Vagina (tissue), 2 donors: ENCODE results near the gene PGAM4.

Source experiments
- POLR2A ChIP-seq, 2 donors: fragments of 450-650 bp; IDR thresholded peaks; one replicate each; pipeline ENCODE4 v1.6.1; 2017; ENCODE audit warnings: antibody characterized with exemption in 2 of 2, mild to moderate bottlenecking in 2 of 2, moderate library complexity in 2 of 2
- POLR2AphosphoS5 ChIP-seq, 2 donors: sonication (generic); formaldehyde crosslinking; IDR thresholded peaks; one replicate each; pipeline ENCODE4 v1.9.0; 2017; ENCODE audit warnings: antibody characterized with exemption in 2 of 2, mild to moderate bottlenecking in 2 of 2, low read depth in 1 of 2; ENCODE audit not compliant: insufficient read depth in 1 of 2

DNA sequence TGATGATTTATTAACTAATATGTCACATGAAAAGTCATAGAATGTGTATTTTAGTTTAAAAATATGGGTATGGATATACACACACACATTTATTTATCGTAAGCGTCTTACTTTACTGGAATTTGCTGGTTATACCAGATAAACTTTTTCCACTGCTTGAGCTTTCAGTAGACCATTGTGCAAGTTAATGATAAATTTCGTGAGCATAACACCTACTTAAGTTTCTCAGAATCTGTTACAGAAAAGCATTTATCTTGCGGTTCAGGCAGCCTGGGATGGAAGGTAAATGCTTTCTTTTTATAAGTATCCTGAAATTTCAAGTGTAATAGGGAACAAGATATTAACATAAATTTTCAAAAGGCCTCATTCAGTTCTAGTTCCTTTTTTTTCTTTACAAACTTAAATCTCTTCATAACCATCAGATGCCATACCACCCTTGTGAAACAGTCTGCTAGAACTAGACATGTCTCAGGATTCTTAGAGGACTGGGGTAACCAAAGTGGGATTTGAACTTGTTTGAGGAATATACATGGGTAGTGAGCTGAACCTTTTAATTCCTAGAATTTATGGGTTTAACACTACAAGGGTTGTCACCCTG is 31.3 kb downstream of the PGAM4 start:
- TF ChIP-seq POLR2A (IDR thresholded peaks at IDR 0.05) (no peak), POLR2AphosphoS5 (IDR thresholded peaks at IDR 0.05; ENCODE audit: insufficient read depth in 1 of 2, low read depth in 1 of 2) (no peak)
